EL (cell line): ENCODE results near the gene COL26A1.
"Not testable (repeated sequence)": the region's sequence is repeated elsewhere in the genome, so short reads cannot be mapped to it uniquely, and the experiment has no call there.

Source experiments
- DNase-seq: peaks from one replicate; pipeline ENCODE4 v3.0.0-alpha.2; 2016

The COL26A1 gene

GRCh38 chr7:101505510-101505909 is 142.8 kb downstream of the COL26A1 start:
- not testable (repeated sequence) for DNase-seq

- no peak for DNase-seq
These were observed 143.9 kb downstream of the COL26A1 start for GRCh38 chr7:101506531-101506930.

GRCh38 chr7:101507327-101507726 is 144.7 kb downstream of the COL26A1 start:
- no peak for DNase-seq

GRCh38 chr7:101507791-101508252 is 145.1 kb downstream of the COL26A1 start:
- peak; percentile 54 for DNase-seq

- DNase-seq, result no peak
These were observed 147.6 kb downstream of the COL26A1 start for GRCh38 chr7:101510297-101510696.

GRCh38 chr7:101511965-101512364 is 149.3 kb downstream of the COL26A1 start:
- no peak for DNase-seq

- no peak for DNase-seq
These were observed 154.2 kb downstream of the COL26A1 start for GRCh38 chr7:101516851-101517250.

GRCh38 chr7:101517304-101517703 is 154.6 kb downstream of the COL26A1 start:
- DNase-seq, result no peak

GRCh38 chr7:101518336-101518735 is 155.7 kb downstream of the COL26A1 start:
- DNase-seq, result peak; percentile 18

- DNase-seq, result peak; percentile 65
These were observed 156.8 kb downstream of the COL26A1 start for GRCh38 chr7:101519324-101520023.

GRCh38 chr7:101521430-101521925 is 158.8 kb downstream of the COL26A1 start:
- no peak for DNase-seq

- DNase-seq, result no peak
These were observed 159.3 kb downstream of the COL26A1 start for GRCh38 chr7:101522021-101522420.

- DNase-seq, result peak; percentile 77
These were observed 165.4 kb downstream of the COL26A1 start for GRCh38 chr7:101527844-101528667.

- DNase-seq, result no peak
These were observed 166.9 kb downstream of the COL26A1 start for GRCh38 chr7:101529560-101529959.

- no peak for DNase-seq
These were observed 169.2 kb downstream of the COL26A1 start for GRCh38 chr7:101531726-101532357.

GRCh38 chr7:101532400-101533102 is 169.9 kb downstream of the COL26A1 start:
- no peak for DNase-seq

GRCh38 chr7:101533103-101533465 is 170.4 kb downstream of the COL26A1 start:
- DNase-seq, result no peak

GRCh38 chr7:101534015-101534803 is 171.5 kb downstream of the COL26A1 start:
- no peak for DNase-seq

GRCh38 chr7:101534873-101535272 is 172.2 kb downstream of the COL26A1 start:
- no peak for DNase-seq

- no peak for DNase-seq
These were observed 172.7 kb downstream of the COL26A1 start for GRCh38 chr7:101535351-101535751.

- no peak for DNase-seq
These were observed 173.6 kb downstream of the COL26A1 start for GRCh38 chr7:101536232-101536631.

GRCh38 chr7:101536668-101537067 is 174.0 kb downstream of the COL26A1 start:
- no peak for DNase-seq
